Gastrocnemius medialis (tissue), 4 donors: ENCODE results near the gene NUDT1. TPM values are rescaled to one million over a fixed set of nuclear protein-coding genes. Genes with fewer than 3 reads are reported as not detected.

ENCODE experiments used
- ATAC-seq, 2 donors: fragments of 150-250 bp; one replicate each; pipeline ENCODE4 v1.9.1; 2016
- DNase-seq, 2 donors: peaks; one replicate each; pipeline ENCODE4 v3.0.0-alpha.2; 2019
- H3K27ac ChIP-seq, 4 donors: fragments of 200-600 bp; sonication (generic); 1 replicate in 1 of 4; 2 replicates in 3 of 4; pipeline ENCODE4 v1.5.1; 2016 to 2018; ENCODE audit warnings: mild to moderate bottlenecking in 2 of 4, moderate library complexity in 1 of 4
- H3K27me3 ChIP-seq, 3 donors: fragments of 200-600 bp; sonication (generic) in 2 of 3; 1 replicate in 1 of 3; 2 replicates in 2 of 3; pipeline versions ENCODE4 v1.5.1 to v1.6.0; 2016 to 2019; ENCODE audit warnings: mild to moderate bottlenecking in 1 of 3, moderate library complexity in 1 of 3
- H3K36me3 ChIP-seq, 2 donors: fragments of 200-600 bp; sonication (generic) in 1 of 2; one replicate each; pipeline ENCODE4 v1.5.1; 2017 to 2018
- H3K4me1 ChIP-seq, 2 donors: fragments of 200-600 bp; sonication (generic) in 1 of 2; one replicate each; pipeline ENCODE4 v1.5.1; 2016 to 2017; ENCODE audit warnings: mild to moderate bottlenecking in 2 of 2
- H3K4me3 ChIP-seq, 4 donors: fragments of 200-600 bp; sonication (generic) in 3 of 4; 1 replicate in 1 of 4; 2 replicates in 3 of 4; pipeline ENCODE4 v1.5.1; 2016 to 2019; ENCODE audit warnings: mild to moderate bottlenecking in 2 of 4
- H3K9me3 ChIP-seq, 3 donors: fragments of 200-600 bp; sonication (generic) in 2 of 3; 1 replicate in 1 of 3; 2 replicates in 2 of 3; pipeline ENCODE4 v1.5.1; 2016 to 2019
- CTCF ChIP-seq, 5 experiments: fragments of 450-650 bp in 3 of 5; fragments of 200-600 bp in 2 of 5; sonication (generic) in 2 of 5; IDR thresholded peaks in 4 of 5; conservative IDR thresholded peaks in 1 of 5; 1 replicate in 4 of 5; 2 replicates in 1 of 5; pipeline ENCODE4 v1.5.1; 2016 to 2019; ENCODE audit warnings: antibody characterized with exemption in 5 of 5, mild to moderate bottlenecking in 3 of 5, moderate library complexity in 3 of 5
- POLR2A ChIP-seq, 2 donors: fragments of 450-650 bp; IDR thresholded peaks; one replicate each; pipeline ENCODE4 v1.6.1; 2017; ENCODE audit warnings: antibody characterized with exemption in 2 of 2, mild to moderate bottlenecking in 2 of 2, moderate library complexity in 2 of 2
- in situ Hi-C, 4 donors: fragments of 200-750 bp; cut with MboI; loops; one replicate each; pipeline versions ENCODE4 v1.15.0 to v1.8.0; 2017; ENCODE audit warnings: low sequenced_read_pairs in 4 of 4
- intact Hi-C: fragments of 100-400 bp; cut with DNase I; formaldehyde crosslinking; loops from one replicate; pipeline ENCODE4 v1.15.1; 2023; ENCODE audit warnings: low total_unique reads
- total RNA-seq, 4 donors: library from RNA; depleted of rRNA; stranded (reverse); fragments of >200 nt; gene quantifications; one replicate each; pipeline versions ENCODE4 v1.1.0 to v1.2.3, GENCODE V29; 2016

Gene NUDT1
- total RNA-seq, 4 donors from 2014 or later = 14.7 to 22.5 (median 18.1) TPM

GRCh38 chr7:2258661-2259365 lies 16.8 kb downstream of the NUDT1 start:
- Histone ChIP-seq H3K27me3 (no peaks in the 10 kb centered on the region), H3K27ac (no peak overlapping the region), H3K9me3 (no peaks in the 10 kb centered on the region), H3K4me1 (no peaks in the 10 kb centered on the region), H3K36me3 (peaks cover 0 to 23% of the 10 kb centered on the region in 2 donors), H3K4me3 (no peak overlapping the region)
- intact Hi-C loops = no loop called here
- DNase-seq (no peak), ATAC-seq (no peak)
- in situ Hi-C loops = no loop called here
- TF ChIP-seq POLR2A (IDR thresholded peaks at IDR 0.05) (no peak), CTCF (IDR thresholded peaks at IDR 0.05 in 4 of 5, conservative IDR thresholded peaks at IDR 0.05 in 1 of 5) (no peak)

GRCh38 chr7:2259480-2259879 lies 17.5 kb downstream of the NUDT1 start:
- no peaks in the 10 kb centered on the region for H3K27me3 ChIP-seq
- TF ChIP-seq POLR2A (IDR thresholded peaks at IDR 0.05) (no peak), CTCF (IDR thresholded peaks at IDR 0.05 in 4 of 5, conservative IDR thresholded peaks at IDR 0.05 in 1 of 5) (no peak)
- intact Hi-C loops = no loop called here
- in situ Hi-C loops = no loop called here
- H3K4me1 ChIP-seq = no peaks in the 10 kb centered on the region
- H3K4me3 ChIP-seq = no peak overlapping the region
- ATAC-seq (no peak), DNase-seq (no peak)
- H3K9me3 ChIP-seq = no peaks in the 10 kb centered on the region
- no peak overlapping the region for H3K27ac ChIP-seq
- H3K36me3 ChIP-seq = peaks cover 0 to 27% of the 10 kb centered on the region in 2 donors

GRCh38 chr7:2260820-2261219 lies 18.8 kb downstream of the NUDT1 start:
- in situ Hi-C loops (no loop called here), intact Hi-C loops (no loop called here)
- Histone ChIP-seq H3K9me3 (no peaks in the 10 kb centered on the region), H3K4me1 (no peaks in the 10 kb centered on the region), H3K27me3 (no peaks in the 10 kb centered on the region), H3K27ac (no peak overlapping the region), H3K4me3 (no peak overlapping the region), H3K36me3 (peaks cover 0 to 27% of the 10 kb centered on the region in 2 donors)
- DNase-seq (no peak), ATAC-seq (no peak)
- TF ChIP-seq POLR2A (IDR thresholded peaks at IDR 0.05) = no peak
- TF ChIP-seq CTCF (IDR thresholded peaks at IDR 0.05 in 4 of 5, conservative IDR thresholded peaks at IDR 0.05 in 1 of 5) = no peak

GRCh38 chr7:2261611-2262010 lies 19.6 kb downstream of the NUDT1 start:
- ATAC-seq (no peak), DNase-seq (no peak)
- Histone ChIP-seq H3K27ac (no peak overlapping the region), H3K9me3 (no peaks in the 10 kb centered on the region), H3K4me1 (no peaks in the 10 kb centered on the region), H3K36me3 (peaks cover 0 to 26% of the 10 kb centered on the region in 2 donors), H3K27me3 (no peaks in the 10 kb centered on the region), H3K4me3 (no peak overlapping the region)
- in situ Hi-C loops = no loop called here
- no peak for TF ChIP-seq CTCF (IDR thresholded peaks at IDR 0.05 in 4 of 5, conservative IDR thresholded peaks at IDR 0.05 in 1 of 5)
- no peak for TF ChIP-seq POLR2A (IDR thresholded peaks at IDR 0.05)
- intact Hi-C loops = no loop called here

- TF ChIP-seq CTCF (IDR thresholded peaks at IDR 0.05 in 4 of 5, conservative IDR thresholded peaks at IDR 0.05 in 1 of 5) (no peak), POLR2A (IDR thresholded peaks at IDR 0.05) (no peak)
- in situ Hi-C loops (no loop called here), intact Hi-C loops (no loop called here)
- DNase-seq (no peak), ATAC-seq (no peak)
- Histone ChIP-seq H3K4me1 (no peaks in the 10 kb centered on the region), H3K9me3 (no peaks in the 10 kb centered on the region), H3K4me3 (no peak overlapping the region), H3K36me3 (peaks cover 0 to 18% of the 10 kb centered on the region in 2 donors), H3K27me3 (no peaks in the 10 kb centered on the region), H3K27ac (no peak overlapping the region)
Measured at GRCh38 chr7:2263176-2263575, 21.1 kb downstream of the NUDT1 start.
